ENCODE data around the gene GABRG3. TPM values are rescaled to one million over a fixed set of nuclear protein-coding genes. Genes with fewer than 3 reads are reported as not detected.

The GABRG3 gene
- total and polyA plus RNA-seq, 9 of the 15 experiments (the other 6 are each of a cell fraction or from before 2014, with no cell fraction given): 4.0 to 15.1 (median 11.2) TPM

DNA sequence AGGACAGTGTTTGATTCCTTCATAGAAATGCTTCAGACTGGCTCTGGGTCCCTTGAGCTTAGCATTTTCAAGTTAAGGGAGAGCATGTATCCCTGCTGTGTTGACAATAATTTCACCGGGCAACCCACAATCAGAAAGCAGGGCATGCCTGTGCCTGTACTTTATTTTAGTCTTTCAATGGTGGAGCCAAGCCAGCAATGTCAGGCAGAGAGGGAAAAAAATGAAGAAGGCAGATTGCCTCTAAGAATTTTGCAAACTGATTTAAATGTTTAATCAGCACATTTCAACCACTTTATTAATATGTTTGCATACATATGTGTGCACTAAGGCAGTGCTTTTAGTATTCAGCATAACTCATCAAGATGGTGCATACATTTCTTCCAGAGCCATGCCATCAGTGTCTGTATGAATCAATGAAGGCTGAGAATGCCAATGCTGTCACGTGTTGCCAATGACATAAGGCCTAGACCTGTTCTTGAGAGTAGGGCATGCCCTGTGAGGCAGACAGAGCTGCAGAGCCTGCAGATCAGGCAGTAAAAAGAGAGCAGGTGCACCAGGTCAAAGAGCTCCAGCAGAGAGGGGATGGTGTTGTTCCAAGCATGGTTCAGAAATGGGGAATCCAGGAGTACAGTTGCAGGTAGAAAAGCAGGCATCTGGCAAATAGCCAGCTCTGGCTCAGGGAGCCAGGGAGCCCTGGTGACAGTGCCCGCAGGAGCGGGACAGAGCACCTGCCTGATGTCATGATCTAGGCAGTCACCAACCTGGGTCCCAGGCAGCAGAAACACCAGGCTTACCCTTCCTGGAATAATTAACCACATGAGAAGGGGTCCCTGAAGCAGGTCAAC is 508.5 kb downstream of the GABRG3 start:
- FAIRE-seq: no peak
- ChIA-PET CTCF (ENCODE audit: low intra/inter-chr PET ratio) (no interaction called here), POLR2A (interaction anchor here (1.1 kb wide), 1 partner anchor 11 kb away, joined by 3 read pairs; no protein-coding TSS in a partner anchor)
- no peak overlapping the region for H3K4me3 ChIP-seq
- H3K27me3 ChIP-seq (ENCODE audit: control insufficient read depth in 2 of 2, insufficient read depth in 2 of 2, low read length in 2 of 2): no peaks in the 10 kb centered on the region; a peak in 1 of 5 replicates
- H3K9me1 ChIP-seq (ENCODE audit: control insufficient read depth, insufficient read depth, low read length): no peaks in the 10 kb centered on the region
- no peak overlapping the region for H3K9ac ChIP-seq (ENCODE audit: insufficient read depth in 1 of 2, low read depth in 2 of 2, low read length in 2 of 2)
- no peaks in the 10 kb centered on the region for H4K20me1 ChIP-seq (replicated peaks; ENCODE audit: control insufficient read depth, insufficient read depth, low read length)
- no peaks in the 10 kb centered on the region for H3K79me2 ChIP-seq (ENCODE audit: control insufficient read depth, insufficient read depth, low read length)
- H3K4me1 ChIP-seq (replicated peaks in 1 of 2; ENCODE audit: control insufficient read depth in 2 of 2, insufficient read depth in 2 of 2, low read length in 2 of 2): no peaks in the 10 kb centered on the region
- BruUV-seq (replicated peaks): no TSS peak
- no peak for ATAC-seq
- no peak overlapping the region for H2AFZ ChIP-seq (ENCODE audit: low read depth, low read length)
- H3K36me3 ChIP-seq (ENCODE audit: control insufficient read depth, insufficient read depth, low read length): no peaks in the 10 kb centered on the region
- H3K4me2 ChIP-seq (ENCODE audit: insufficient read depth, low read length): no peak overlapping the region
- TF ChIP-seq ZNF316 (IDR thresholded peaks at IDR 0.05) (peak; percentile 67), C11orf30 (IDR thresholded peaks at IDR 0.05; ENCODE audit: low read depth) (0 out of 2 replicates have a peak, but pooled peaks have one; percentile 19), MAFG (tag; conservative IDR thresholded peaks at IDR 0.05) (0 out of 2 replicates have a peak, but pooled peaks have one; percentile 26), GATAD2A (IDR thresholded peaks at IDR 0.05) (no peak), NFIC (IDR thresholded peaks at IDR 0.05) (peak; percentile 58; the same call in 1 of the 2 replicates), BRCA1 (IDR thresholded peaks at IDR 0.05) (no peak), BRCA1 (CRISPR knock-in tag; IDR thresholded peaks at IDR 0.05) (no peak)
- TF ChIP-seq, protein P1, sequence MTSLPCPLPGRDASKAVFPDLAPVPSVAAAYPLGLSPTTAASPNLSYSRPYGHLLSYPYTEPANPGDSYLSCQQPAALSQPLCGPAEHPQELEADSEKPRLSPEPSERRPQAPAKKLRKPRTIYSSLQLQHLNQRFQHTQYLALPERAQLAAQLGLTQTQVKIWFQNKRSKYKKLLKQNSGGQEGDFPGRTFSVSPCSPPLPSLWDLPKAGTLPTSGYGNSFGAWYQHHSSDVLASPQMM (CRISPR knock-in tag; IDR thresholded peaks at IDR 0.05): no peak
- H3K27ac ChIP-seq (ENCODE audit: extremely low read depth, low read depth, low read length): no peak overlapping the region
- H3K9me3 ChIP-seq (replicated peaks; ENCODE audit: control insufficient read depth, insufficient read depth, low read depth, low read length): no peaks in the 10 kb centered on the region
- intact Hi-C loops (cut with micrococcal nuclease): no loop called here
- no peak for DNase-seq (ENCODE audit: extremely low read depth in 1 of 4, low spot score in 3 of 4)
- 41% methylated on average over 4 of the region's 4 CpGs for WGBS (ENCODE audit: insufficient coverage, low coverage, missing lambda C conversion rate)
- in situ Hi-C loops (cut with MboI): no loop called here

Data from K562 (cell line).